Parathyroid adenoma (tissue), 2 donors: ENCODE data around the gene LSM3.

Source experiments
- H2AFZ ChIP-seq: fragments of 300-600 bp; sonication (generic); one replicate; pipeline ENCODE4 v1.7.0; 2017; ENCODE audit warnings: antibody characterized with exemption, mild to moderate bottlenecking
- H3K27ac ChIP-seq: fragments of 300-600 bp; sonication (generic); one replicate; pipeline ENCODE4 v1.7.0; 2017
- H3K27me3 ChIP-seq: fragments of 300-600 bp; sonication (generic); one replicate; pipeline ENCODE4 v1.7.0; 2017; ENCODE audit warnings: low read length; ENCODE audit not compliant: control insufficient read depth, insufficient read depth
- H3K36me3 ChIP-seq: fragments of 300-600 bp; sonication (generic); one replicate; pipeline ENCODE4 v1.7.0; 2017; ENCODE audit warnings: low read length; ENCODE audit not compliant: control insufficient read depth, insufficient read depth
- H3K4me1 ChIP-seq: fragments of 300-600 bp; sonication (generic); one replicate; pipeline ENCODE4 v1.7.0; 2017; ENCODE audit warnings: control low read depth
- H3K4me2 ChIP-seq: fragments of 300-600 bp; sonication (generic); one replicate; pipeline ENCODE4 v1.7.0; 2017; ENCODE audit warnings: low read length
- H3K4me3 ChIP-seq: fragments of 300-600 bp; sonication (generic); one replicate; pipeline ENCODE4 v1.7.0; 2017; ENCODE audit warnings: low read depth, low read length
- H3K79me2 ChIP-seq: fragments of 300-600 bp; sonication (generic); one replicate; pipeline ENCODE4 v1.7.0; 2017; ENCODE audit warnings: control low read depth
- H3K9ac ChIP-seq: fragments of 300-600 bp; sonication (generic); one replicate; pipeline ENCODE4 v1.7.0; 2017; ENCODE audit warnings: mild to moderate bottlenecking
- H3K9me3 ChIP-seq: fragments of 300-600 bp; sonication (generic); one replicate; pipeline ENCODE4 v1.7.0; 2017; ENCODE audit warnings: low read length; ENCODE audit not compliant: control insufficient read depth
- TF ChIP-seq, protein P1 (sequence below): fragments of 300-600 bp; sonication (generic); IDR thresholded peaks from one replicate; pipeline ENCODE4 v1.7.0; 2017; ENCODE audit warnings: antibody characterized with exemption, mild to moderate bottlenecking
- donor health status: primary hyperparathyroidism.

The LSM3 gene

GRCh38 chr3:14234251-14235002 lies 55.8 kb downstream of the LSM3 start:
- Histone ChIP-seq H3K27ac (no peak overlapping the region), H3K9ac (no peak overlapping the region), H3K4me3 (no peak overlapping the region)

GRCh38 chr3:14235003-14235911 lies 56.6 kb downstream of the LSM3 start:
- no peaks in the 10 kb centered on the region for H3K4me1 ChIP-seq
- H3K9ac ChIP-seq, result no peak overlapping the region
- H3K27ac ChIP-seq, result no peak overlapping the region
- H2AFZ ChIP-seq, result no peak overlapping the region
- H3K36me3 ChIP-seq, result no peaks in the 10 kb centered on the region
- no peak overlapping the region for H3K4me3 ChIP-seq
- TF ChIP-seq, protein P1, sequence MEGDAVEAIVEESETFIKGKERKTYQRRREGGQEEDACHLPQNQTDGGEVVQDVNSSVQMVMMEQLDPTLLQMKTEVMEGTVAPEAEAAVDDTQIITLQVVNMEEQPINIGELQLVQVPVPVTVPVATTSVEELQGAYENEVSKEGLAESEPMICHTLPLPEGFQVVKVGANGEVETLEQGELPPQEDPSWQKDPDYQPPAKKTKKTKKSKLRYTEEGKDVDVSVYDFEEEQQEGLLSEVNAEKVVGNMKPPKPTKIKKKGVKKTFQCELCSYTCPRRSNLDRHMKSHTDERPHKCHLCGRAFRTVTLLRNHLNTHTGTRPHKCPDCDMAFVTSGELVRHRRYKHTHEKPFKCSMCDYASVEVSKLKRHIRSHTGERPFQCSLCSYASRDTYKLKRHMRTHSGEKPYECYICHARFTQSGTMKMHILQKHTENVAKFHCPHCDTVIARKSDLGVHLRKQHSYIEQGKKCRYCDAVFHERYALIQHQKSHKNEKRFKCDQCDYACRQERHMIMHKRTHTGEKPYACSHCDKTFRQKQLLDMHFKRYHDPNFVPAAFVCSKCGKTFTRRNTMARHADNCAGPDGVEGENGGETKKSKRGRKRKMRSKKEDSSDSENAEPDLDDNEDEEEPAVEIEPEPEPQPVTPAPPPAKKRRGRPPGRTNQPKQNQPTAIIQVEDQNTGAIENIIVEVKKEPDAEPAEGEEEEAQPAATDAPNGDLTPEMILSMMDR, result no peak
- no peaks in the 10 kb centered on the region for H3K27me3 ChIP-seq
- H3K4me2 ChIP-seq, result no peak overlapping the region
- H3K79me2 ChIP-seq, result no peaks in the 10 kb centered on the region
- no peaks in the 10 kb centered on the region for H3K9me3 ChIP-seq

More at GRCh38 chr3:14234251-14235002, 55.8 kb downstream of the LSM3 start:
- Histone ChIP-seq H2AFZ (no peak overlapping the region), H3K27me3 (no peaks in the 10 kb centered on the region), H3K9me3 (no peaks in the 10 kb centered on the region), H3K36me3 (no peaks in the 10 kb centered on the region), H3K4me2 (no peak overlapping the region), H3K4me1 (no peaks in the 10 kb centered on the region), H3K79me2 (no peaks in the 10 kb centered on the region)
- TF ChIP-seq, protein P1, result no peak

- no peak overlapping the region for H3K4me3 ChIP-seq
- H3K4me1 ChIP-seq, result no peaks in the 10 kb centered on the region
- no peak overlapping the region for H3K27ac ChIP-seq
- TF ChIP-seq, protein P1, result no peak
- no peaks in the 10 kb centered on the region for H3K79me2 ChIP-seq
- no peaks in the 10 kb centered on the region for H3K9me3 ChIP-seq
- no peak overlapping the region for H3K4me2 ChIP-seq
- no peaks in the 10 kb centered on the region for H3K36me3 ChIP-seq
- H2AFZ ChIP-seq, result no peak overlapping the region
- no peak overlapping the region for H3K9ac ChIP-seq
- no peaks in the 10 kb centered on the region for H3K27me3 ChIP-seq
Observed at GRCh38 chr3:14235912-14236295, 57.3 kb downstream of the LSM3 start.

DNA sequence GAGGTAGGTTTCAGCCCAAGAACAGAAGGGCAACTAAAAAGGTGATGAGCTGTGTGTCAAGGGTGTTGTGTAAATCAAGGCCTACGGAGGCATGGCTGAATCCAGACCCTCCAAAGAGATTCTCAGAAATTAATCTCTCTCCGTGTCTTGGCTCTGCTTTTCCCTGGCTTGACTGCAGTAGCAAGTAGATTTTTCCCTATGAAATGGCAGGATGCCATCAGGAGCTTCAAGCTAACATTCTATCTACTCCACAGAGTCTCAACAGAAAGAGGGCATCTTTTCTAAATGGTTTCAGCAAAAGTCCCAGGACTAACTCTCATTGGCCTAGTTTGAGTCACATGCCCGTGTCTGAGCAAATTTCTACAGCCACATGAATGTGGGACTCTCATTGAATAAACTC lies 58.3 kb downstream of the LSM3 start:
- H3K4me1 ChIP-seq, result no peaks in the 10 kb centered on the region
- H3K79me2 ChIP-seq, result no peaks in the 10 kb centered on the region
- no peak overlapping the region for H3K9ac ChIP-seq
- H3K9me3 ChIP-seq, result no peaks in the 10 kb centered on the region
- no peak overlapping the region for H3K4me3 ChIP-seq
- TF ChIP-seq, protein P1, result no peak
- no peak overlapping the region for H2AFZ ChIP-seq
- no peaks in the 10 kb centered on the region for H3K27me3 ChIP-seq
- no peak overlapping the region for H3K4me2 ChIP-seq
- H3K27ac ChIP-seq, result no peak overlapping the region
- no peaks in the 10 kb centered on the region for H3K36me3 ChIP-seq
